ENCODE results near the gene RBM3. TPM values are rescaled to one million over a fixed set of nuclear protein-coding genes. Genes with fewer than 3 reads are reported as not detected.

Gene RBM3
- total RNA-seq, 1 donor from 2014 or later = 634 TPM

DNA sequence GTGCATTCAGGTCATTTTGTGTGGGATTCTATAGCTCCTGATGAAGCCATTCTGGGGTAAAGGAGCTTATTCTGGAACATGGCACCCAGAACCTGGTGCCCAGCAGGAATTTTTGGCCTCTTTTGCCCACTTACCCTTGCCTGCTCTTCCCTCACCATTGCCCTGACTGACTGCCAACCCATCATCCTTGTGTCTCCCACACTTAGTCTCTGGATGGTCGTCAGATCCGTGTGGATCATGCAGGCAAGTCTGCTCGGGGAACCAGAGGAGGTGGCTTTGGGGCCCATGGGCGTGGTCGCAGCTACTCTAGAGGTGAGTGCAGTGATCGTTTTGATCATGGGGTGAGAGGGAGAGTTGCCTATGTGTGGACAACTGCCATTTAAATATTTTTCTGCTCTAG lies 1.8 kb downstream of the RBM3 start:
- DNase-seq (ENCODE audit: low read depth, low spot score) = no peak

DNA sequence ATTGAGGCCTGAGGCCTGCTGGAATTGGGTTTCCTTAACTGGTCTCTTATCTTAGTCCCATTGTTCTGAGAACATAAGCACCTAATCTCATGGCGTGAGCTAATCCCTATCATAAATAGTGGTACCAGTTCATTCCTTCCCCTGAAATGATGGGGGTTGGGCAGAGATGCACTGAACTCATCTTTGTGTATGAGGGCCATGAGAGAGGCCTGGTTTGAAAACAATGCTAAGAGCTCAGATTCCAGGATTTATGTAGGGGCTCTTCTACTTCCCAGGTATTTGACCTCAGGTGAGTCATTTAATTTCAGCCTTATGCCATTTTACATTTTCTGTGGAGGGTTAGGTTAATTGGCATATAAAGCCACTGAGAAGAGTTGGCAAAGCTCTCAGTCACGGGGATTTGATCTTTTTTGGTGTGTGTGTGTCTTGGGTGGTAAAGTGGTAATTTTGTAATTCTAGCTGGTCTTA lies 4.4 kb downstream of the RBM3 start:
- no peak for DNase-seq (ENCODE audit: low read depth, low spot score)

DNA sequence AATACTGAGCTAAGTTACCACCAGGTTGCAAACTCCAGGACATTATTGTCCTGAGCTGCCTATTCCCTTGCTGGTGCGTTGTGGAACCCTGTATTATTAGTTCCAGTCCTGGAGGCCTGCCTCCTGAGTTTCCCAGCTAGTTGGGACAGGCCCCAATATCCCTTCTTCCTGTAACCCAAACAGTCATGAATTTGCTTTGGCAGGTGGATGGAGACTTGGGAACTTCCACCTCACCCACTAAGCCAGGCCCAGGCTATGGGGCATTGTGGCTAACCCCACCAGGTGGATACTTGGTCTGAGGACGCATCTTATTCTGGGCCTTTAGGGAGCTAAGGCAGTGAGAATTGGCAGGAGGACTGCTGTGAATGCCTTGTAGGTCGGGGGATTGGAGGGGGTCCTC lies 5.0 kb downstream of the RBM3 start:
- DNase-seq (ENCODE audit: low read depth, low spot score) = no peak

DNA sequence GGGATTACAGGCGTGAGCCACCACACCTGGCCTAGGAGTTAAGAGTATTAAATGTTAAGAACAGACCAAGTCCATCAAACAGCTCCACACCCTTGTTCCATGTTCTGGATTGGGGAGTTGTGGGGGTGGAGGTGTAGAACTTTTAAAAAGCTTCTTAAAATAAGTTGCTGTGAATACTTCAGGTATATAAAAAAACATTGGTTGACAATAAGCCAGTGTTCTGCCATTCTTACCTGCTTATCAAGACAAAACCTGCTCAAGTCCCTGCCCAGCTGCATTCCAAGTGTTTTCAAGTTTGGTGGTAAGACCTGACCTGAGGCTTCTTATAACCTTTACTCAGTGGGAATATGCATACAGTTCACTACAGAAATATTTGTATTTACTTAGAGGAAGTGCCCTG lies 6.4 kb downstream of the RBM3 start:
- DNase-seq (ENCODE audit: low read depth, low spot score) = no peak

DNA sequence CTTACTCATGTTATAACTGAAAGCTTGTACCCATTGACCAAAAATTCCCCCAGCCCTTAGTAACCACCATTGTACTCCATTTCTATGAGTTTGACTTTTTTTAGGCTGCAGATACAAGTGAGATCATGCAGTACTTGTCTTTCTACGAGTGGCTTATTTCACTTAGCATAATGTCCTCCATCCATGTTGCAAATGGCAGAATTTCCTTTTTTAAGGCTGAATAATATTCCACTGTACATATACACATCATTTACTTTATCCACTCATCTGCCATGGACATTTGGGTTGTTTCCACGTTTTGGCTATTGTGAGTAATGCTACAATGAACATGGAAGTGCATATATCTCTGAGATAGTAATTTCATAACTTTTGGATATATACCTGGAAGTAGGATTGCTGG lies 10.4 kb downstream of the RBM3 start:
- DNase-seq (ENCODE audit: low read depth, low spot score) = no peak

DNA sequence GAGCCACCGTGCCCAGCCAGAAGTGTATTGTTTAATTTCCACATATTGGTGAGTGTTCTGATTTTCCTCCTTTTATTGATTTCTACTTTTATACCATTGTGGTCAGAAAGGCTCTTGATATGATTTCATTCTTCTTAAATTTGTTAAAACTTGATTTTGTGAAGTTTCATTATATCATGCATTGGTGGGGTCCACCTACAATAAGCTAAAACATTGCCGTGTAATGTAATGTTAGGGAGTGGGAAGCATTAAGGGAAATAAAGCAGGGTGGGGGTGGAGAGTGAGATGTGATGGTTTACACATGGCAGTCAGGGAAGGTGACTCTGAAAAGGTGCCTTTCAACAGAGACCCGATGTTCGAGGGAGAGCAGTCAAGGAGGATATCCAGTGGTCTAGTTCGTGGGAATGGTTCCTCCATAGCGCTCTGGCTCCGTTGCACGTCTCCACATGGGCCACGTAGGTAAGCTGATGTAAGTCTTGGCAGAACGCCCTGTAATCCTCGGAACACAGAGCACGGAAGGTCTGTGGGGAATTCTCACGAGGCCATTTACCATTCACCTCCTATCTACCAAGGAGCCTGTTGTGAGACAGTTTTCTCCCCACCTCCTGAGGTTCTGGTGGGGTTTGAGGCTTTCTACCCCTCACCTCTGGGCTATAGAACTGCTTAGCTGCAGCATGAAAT lies 15.3 kb downstream of the RBM3 start:
- no peak for DNase-seq (ENCODE audit: low read depth, low spot score)

DNA sequence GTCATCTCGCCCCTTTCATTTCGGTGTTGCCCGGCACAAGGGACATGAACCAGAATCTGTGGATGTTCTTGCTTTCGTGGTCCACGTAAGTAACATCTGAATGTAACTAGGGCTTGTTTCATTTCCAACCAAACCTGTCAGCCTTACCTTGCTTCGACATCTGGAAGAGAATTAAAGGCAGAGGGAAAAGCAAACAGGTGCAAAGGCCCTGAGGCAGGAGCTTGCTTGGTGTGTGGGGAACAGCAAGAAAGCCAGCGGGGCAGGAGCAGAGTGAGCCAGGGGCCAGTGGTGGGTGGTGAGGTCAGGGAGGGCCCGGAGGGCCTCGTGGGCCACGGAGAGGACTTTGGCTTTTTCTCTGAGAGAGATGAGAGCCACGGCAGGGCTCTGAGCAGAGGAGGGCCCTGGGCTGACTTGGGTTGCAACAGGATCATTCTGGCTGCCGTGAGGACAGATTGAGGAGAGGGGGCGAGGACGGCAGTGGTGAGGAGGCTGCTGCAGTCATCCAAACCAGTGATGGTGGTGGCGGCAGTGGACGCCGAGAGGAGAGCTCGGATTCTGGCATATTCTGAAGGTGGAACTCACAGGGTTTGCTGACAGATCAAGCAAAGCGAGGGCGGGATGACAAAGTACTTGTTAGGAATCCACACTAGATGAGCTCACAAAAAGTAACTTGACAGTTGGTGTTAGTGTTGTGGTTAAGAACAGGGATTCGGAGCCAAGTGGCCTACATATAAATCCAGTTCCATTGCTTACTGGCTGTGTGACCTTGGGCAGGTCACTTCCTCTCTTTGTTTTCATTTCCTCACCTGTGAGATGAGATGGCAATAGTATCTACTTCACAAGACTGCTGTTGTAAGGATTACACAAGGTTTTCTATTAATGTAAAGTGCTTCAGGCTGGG lies 16.2 kb downstream of the RBM3 start:
- DNase-seq (ENCODE audit: low read depth, low spot score) = no peak

DNA sequence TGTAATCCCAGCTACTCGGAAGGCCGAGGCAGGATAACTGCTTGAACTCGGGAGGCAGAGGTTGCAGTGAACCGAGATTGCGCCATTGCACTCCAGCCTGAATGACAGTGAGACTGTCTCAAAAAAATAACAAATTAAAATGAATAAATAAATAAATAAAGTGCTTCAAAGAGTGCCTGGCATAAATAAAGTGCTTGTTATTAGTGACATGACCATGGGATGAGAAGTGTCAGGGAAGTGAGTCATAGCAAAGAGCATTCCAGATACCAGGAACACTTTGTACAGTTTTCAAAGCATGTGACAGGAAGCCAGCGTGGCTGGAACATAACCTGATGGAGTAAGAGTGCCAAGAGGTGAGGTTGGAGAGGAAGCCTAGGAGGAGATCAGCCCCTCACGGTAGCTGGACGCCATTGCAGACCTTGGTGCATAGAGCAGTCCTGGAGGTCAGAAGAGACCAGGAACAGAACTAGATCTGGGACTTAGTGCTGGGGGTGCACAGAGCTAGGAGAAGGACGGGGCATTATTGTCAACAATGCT lies 17.0 kb downstream of the RBM3 start:
- peak; percentile 84 for DNase-seq (ENCODE audit: low read depth, low spot score)

DNA sequence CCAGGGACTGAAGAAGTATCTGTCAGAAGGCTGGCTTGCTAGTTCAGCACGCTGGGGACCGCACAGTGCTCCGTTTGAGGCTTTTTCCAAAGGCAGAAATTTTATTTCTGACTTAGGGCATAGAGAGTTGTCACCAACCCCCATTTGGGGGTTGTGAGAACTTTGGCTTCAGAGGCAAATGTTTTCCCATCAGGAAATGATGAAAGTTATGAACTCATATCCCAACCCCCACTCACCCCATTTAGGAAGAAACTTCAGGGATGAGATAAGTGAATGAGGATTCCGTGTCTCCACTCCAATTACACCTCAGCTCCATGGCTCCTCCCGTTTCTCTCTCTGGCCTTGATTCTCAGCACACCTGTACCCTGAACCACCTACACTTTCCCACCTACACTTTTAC lies 18.7 kb downstream of the RBM3 start:
- DNase-seq (ENCODE audit: low read depth, low spot score) = no peak

DNA sequence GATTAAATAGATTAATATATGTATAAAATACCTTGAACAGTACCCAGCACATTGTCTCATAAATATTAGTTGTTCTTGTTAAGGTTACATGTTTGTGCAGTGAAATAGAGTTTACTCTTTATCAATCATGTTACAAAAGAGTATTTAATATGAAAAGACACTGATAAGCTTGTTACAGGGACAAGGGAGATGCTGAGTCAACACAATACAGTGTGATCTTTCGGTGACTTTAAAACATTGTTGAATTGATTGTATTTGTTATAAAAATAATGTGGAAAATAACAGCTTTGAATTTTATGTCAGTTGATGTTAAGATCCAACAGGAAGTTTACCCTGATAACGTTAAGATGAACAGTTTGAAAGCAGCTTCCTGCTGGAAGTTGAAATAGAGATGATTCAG lies 21.6 kb downstream of the RBM3 start:
- no peak for DNase-seq (ENCODE audit: low read depth, low spot score)

DNA sequence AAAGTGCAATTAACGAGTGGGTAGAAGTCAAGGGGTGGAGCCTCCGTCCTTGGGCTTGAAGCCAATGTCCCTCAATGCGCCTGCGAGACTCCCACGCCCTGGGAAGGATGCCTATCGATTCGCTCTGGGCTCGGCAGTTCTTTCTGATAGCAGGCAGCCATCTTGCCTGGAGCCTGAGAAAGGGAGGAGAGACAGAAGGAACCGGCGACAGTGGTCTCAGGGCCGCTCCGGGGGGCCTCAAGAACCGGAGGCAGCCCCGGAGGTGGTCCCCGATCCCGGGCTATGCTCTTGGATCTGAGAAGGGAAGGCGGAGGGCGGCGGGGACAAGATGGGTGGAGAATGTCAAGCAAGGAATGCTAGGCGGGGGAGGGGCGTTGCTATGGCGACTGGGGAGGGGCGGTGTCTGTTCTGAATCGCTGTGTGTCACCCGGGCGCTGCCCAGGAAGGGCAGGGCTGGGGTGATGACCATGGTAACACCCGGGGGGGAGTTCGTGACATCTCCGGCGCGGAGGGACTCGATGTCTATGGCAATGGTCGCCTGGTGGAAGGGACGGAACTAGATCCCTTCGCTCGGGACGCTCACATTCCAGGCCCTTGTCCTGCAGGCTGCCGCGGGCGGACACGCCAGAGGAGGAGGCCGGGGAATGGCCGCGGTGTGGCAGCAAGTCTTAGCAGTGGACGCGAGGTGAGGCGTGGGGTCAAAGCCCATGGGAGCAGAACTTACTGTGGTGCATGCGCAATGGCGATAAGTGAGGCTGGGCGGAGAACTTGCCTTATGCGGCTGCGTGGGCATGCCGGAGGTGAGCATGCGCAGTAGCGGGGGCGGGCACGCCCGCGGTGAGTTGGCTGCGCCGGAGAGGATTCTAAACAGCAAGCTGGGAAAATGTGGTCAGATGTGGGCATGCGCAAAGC lies 23.3 kb downstream of the RBM3 start, which contains the start of gene WDR13:
Gene WDR13, plus strand, starts transcription at position 140 of the 912 bp plus-strand sequence. Its CDS starts 505 bp downstream, at position 645.
- DNase-seq (ENCODE audit: low read depth, low spot score) = peak; percentile 77

DNA sequence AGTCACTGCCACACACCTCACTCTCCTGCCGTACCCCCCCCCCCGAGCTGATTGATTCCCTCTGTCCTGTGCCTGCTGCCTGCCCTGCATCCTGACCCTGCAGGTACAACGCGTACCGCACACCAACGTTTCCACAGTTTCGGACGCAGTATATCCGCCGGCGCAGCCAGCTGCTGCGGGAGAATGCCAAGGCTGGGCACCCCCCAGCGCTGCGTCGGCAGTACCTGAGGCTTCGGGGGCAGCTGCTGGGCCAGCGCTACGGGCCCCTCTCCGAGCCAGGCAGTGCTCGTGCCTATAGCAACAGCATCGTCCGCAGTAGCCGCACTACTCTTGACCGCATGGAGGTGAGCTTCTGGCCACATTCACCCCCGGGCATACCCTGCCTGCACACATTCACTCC lies 24.3 kb downstream of the RBM3 start:
- no peak for DNase-seq (ENCODE audit: low read depth, low spot score)

DNA sequence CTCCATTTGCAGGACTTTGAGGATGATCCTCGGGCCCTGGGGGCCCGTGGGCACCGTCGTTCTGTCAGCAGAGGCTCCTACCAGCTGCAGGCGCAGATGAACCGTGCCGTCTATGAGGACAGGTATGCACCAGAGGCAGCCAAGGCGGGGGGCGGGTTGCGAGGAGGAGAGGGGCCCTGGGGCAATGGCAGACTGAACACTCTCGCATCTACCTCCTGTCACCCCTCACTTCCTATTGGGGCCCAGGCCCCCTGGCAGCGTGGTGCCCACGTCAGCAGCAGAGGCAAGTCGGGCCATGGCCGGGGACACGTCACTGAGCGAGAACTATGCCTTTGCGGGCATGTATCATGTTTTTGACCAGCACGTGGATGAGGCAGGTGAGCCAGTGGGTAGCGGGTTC lies 25.1 kb downstream of the RBM3 start:
- no peak for DNase-seq (ENCODE audit: low read depth, low spot score)

DNA sequence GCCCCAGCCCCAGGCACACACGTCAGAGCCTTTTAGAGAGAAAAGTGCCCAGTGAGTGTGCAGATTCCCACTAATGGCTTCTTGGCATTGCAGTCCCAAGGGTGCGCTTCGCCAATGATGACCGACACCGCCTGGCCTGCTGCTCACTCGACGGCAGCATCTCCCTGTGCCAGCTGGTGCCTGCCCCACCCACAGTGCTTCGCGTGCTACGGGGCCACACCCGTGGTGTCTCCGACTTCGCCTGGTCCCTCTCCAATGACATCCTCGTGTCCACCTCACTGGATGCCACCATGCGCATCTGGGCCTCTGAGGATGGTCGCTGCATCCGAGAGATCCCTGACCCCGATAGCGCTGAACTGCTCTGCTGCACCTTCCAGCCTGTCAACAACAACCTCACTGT lies 25.9 kb downstream of the RBM3 start:
- DNase-seq (ENCODE audit: low read depth, low spot score) = no peak

DNA sequence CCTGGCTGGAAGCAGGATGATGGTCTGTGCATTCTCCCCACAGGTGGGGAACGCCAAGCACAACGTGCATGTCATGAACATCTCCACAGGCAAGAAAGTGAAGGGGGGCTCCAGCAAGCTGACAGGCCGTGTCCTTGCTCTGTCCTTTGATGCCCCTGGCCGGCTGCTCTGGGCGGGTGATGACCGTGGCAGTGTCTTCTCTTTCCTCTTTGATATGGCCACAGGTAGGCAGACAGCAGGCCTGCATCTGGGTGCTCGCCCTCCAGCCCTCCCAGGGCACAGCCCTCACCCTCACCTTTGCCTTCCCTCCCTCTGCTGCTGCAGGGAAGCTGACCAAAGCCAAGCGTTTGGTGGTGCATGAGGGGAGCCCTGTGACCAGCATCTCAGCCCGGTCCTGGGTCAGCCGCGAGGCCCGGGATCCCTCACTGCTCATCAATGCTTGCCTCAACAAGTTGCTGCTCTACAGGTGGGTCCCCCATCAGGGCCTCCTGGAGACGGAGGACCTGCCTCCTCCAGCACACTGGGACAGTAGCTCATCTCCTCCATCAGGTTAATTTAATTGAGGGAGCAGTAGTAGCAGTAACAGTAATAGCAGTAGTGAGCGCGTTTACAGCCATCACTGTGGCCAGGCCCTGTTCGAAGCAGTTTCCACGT lies 27.6 kb downstream of the RBM3 start:
- DNase-seq (ENCODE audit: low read depth, low spot score) = no peak

DNA sequence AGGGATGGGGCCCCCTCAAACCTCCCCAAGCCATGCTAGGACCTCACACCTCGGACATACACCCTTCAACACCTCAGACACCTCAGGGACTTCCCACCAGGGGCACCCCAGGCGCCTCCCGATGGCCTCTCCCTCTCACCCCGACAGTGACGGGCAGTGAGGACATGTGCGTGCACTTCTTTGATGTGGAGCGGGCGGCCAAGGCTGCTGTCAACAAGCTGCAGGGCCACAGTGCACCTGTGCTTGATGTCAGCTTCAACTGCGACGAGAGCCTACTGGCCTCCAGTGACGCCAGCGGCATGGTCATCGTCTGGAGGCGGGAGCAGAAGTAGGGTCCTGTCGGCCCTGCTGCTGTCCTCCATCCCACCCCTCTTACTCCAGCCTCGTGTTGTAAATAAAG lies 30.4 kb downstream of the RBM3 start:
- DNase-seq (ENCODE audit: low read depth, low spot score) = no peak

DNA sequence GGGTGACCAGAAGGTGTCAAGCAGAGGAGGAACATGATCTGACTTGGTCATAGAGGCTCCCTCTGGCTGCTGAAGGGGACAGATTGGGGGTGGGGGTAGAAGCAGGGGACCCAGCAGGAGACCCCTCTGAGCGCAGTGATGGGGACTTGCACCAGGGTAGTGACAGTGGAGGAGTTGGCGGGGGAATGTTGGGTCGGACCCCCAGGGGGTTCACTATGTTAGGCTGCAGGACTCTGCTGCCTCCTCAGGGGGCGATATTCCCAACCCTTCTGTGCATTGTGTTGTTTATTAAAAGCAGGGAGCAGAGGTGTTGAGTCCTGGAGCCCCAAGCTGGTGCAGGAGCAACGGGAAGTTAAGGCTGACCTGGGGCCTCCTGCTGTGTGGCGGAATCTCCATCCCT lies 31.8 kb downstream of the RBM3 start:
- DNase-seq (ENCODE audit: low read depth, low spot score) = no peak

DNA sequence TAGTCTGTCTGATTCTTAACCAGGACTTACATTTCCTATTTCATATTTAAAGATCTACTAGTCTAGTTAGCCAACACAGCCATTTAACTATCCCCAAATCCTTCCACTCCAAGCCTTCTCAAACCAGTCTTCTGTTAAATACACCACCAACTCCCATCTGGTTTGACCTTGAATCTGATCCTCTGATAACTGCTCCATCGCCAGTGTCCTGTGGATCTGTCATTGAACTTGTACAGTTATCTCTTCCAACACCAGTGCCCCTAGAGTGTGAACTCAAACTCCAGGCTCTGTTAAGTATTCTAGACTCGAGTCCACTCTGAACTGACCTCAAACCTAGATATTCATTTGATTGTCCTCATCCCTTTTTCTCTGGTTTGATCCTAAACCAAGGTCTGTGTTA lies 37.4 kb downstream of the RBM3 start:
- no peak for DNase-seq (ENCODE audit: low read depth, low spot score)

DNA sequence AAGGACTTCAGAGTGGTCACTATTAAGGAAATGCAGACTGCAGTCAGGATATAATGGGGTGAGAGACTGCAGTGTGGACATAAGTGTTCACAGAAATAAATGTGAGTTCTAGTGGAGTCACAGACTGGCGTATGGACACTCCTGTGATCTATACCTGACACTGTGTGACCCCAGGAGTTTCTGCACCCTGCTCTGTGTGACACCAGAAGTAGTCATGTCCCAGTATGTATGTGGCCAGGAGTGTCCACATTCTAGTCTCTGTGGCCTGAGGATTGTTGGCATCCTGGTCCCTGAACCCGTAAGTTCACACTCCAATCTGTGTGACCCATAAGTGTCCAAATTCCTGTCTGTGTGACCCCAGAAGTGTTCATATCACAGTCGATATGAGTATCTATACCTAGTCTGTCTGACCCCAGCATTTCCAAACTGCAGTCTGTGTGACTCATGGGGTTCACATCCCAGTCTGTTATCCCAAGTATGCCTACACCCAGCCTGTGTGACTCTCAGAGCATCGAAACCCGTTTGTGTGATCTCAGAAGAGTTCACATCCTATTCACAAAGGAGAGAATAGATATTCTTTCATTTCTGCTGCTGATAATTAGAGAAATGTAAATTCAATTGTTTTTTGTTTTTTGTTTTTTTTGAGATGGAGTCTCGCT lies 39.3 kb downstream of the RBM3 start:
- no peak for DNase-seq (ENCODE audit: low read depth, low spot score)

DNA sequence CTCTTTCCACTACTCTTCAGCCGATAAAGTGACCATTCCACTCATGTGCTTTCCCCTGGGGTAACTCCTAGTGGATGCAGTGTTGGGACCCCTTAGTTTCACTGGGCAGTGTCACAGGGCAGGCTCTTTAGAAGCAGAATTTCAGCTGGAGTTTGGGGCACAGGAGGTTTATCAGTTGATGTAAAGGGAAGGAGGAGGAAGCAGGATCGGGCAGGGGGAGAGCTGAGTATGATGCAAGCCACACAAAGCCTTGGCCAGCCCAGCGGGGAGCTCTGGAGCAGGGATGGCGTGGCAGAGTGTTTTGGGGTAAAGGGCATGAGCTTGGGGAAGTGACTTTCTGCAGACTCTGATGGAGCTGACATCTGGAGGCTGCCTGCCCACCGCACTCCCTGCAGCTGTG lies 42.3 kb downstream of the RBM3 start:
- no peak for DNase-seq (ENCODE audit: low read depth, low spot score)

All from pulmonary artery endothelial cell (primary cell).